SK-N-SH treated with all-trans-retinoic acid at 6 μM for 48 hours (cell line): ENCODE measurements around the gene MINDY4.

Source experiments
- ATAC-seq: fragments of 200-7000 bp; cut with Tn5 transposase; 3 replicates; pipeline ENCODE4 v1.9.1; 2020; ENCODE audit warnings: mild to moderate bottlenecking, moderate library complexity
- BACH2 ChIP-seq: fragments of 250-450 bp; sonication (Bioruptor Pico); IDR thresholded peaks from 2 replicates; pipeline ENCODE4 v1.9.0; 2021; ENCODE audit warnings: mild to moderate bottlenecking, borderline replicate concordance
- CREB5 ChIP-seq: fragments of 250-450 bp; sonication (Bioruptor Pico); IDR thresholded peaks from 2 replicates; pipeline ENCODE4 v1.5.1; 2020; ENCODE audit warnings: low read depth, mild to moderate bottlenecking, moderate library complexity
- CSDC2 ChIP-seq: fragments of 250-450 bp; sonication (Bioruptor Pico); IDR thresholded peaks from 2 replicates; pipeline ENCODE4 v1.5.0; 2020; ENCODE audit warnings: mild to moderate bottlenecking, moderate library complexity
- ESRRG ChIP-seq: fragments of 250-450 bp; sonication (Bioruptor Pico); IDR thresholded peaks from 2 replicates; pipeline ENCODE4 v1.6.1; 2021; ENCODE audit warnings: mild to moderate bottlenecking
- ISL1 ChIP-seq: fragments of 250-450 bp; sonication (Bioruptor Pico); IDR thresholded peaks from 2 replicates; pipeline ENCODE4 v2.1.2; 2022; ENCODE audit warnings: mild to moderate bottlenecking, moderate library complexity
- OSR1 ChIP-seq: fragments of 250-450 bp; sonication (Bioruptor Pico); IDR thresholded peaks from 2 replicates; pipeline ENCODE4 v1.8.0; 2022; ENCODE audit warnings: moderate library complexity, mild to moderate bottlenecking, inconsistent platforms
- PPARA ChIP-seq: fragments of 250-450 bp; sonication (Bioruptor Pico); IDR thresholded peaks from 2 replicates; pipeline ENCODE4 v1.5.0; 2020; ENCODE audit warnings: mild to moderate bottlenecking, borderline replicate concordance
- SNAI2 ChIP-seq: fragments of 250-450 bp; sonication (Bioruptor Pico); IDR thresholded peaks from 2 replicates; pipeline ENCODE4 v1.5.0; 2020; ENCODE audit warnings: mild to moderate bottlenecking, moderate library complexity
- TCF4 ChIP-seq: fragments of 250-450 bp; sonication (Bioruptor Pico); IDR thresholded peaks from 2 replicates; pipeline ENCODE4 v1.8.0; 2021; ENCODE audit warnings: mild to moderate bottlenecking, moderate library complexity, borderline replicate concordance
- TOX ChIP-seq: fragments of 250-450 bp; sonication (Bioruptor Pico); IDR thresholded peaks from 2 replicates; pipeline ENCODE4 v1.8.0; 2021; ENCODE audit warnings: mild to moderate bottlenecking, moderate library complexity, borderline replicate concordance
- ZC3H10 ChIP-seq: fragments of 250-450 bp; sonication (Bioruptor Pico); IDR thresholded peaks from 2 replicates; pipeline ENCODE4 v1.5.1; 2021; ENCODE audit warnings: mild to moderate bottlenecking, moderate library complexity
- ZFP3 ChIP-seq: fragments of 250-450 bp; sonication (Bioruptor Pico); IDR thresholded peaks from 2 replicates; pipeline ENCODE4 v1.5.0; 2020; ENCODE audit warnings: mild to moderate bottlenecking, moderate library complexity
- ZFP30 ChIP-seq: fragments of 450-650 bp; formaldehyde crosslinking; IDR thresholded peaks from 2 replicates; pipeline ENCODE4 v1.5.0; 2022; ENCODE audit warnings: mild to moderate bottlenecking, moderate library complexity
- ZNF565 ChIP-seq: fragments of 450-650 bp; formaldehyde crosslinking; conservative IDR thresholded peaks from 2 replicates; pipeline ENCODE4 v1.5.0; 2020; ENCODE audit warnings: low read depth, mild to moderate bottlenecking, moderate library complexity
- ZNF8 ChIP-seq: fragments of 450-650 bp; formaldehyde crosslinking; IDR thresholded peaks from 2 replicates; pipeline ENCODE4 v1.5.0; 2020; ENCODE audit warnings: mild to moderate bottlenecking, moderate library complexity
- TF ChIP-seq, protein P1 (sequence below): fragments of 250-450 bp; sonication (Bioruptor Pico); IDR thresholded peaks from 2 replicates; pipeline ENCODE4 v1.8.0; 2020; ENCODE audit warnings: mild to moderate bottlenecking, moderate library complexity, borderline replicate concordance
- TF ChIP-seq, protein P2 (sequence below): fragments of 250-450 bp; sonication (Bioruptor Pico); IDR thresholded peaks from 2 replicates; pipeline ENCODE4 v1.8.0; 2021; ENCODE audit warnings: low read depth, mild to moderate bottlenecking, moderate library complexity, borderline replicate concordance
- TF ChIP-seq, protein P3 (sequence below): fragments of 250-450 bp; sonication (Bioruptor Pico); IDR thresholded peaks from 2 replicates; pipeline ENCODE4 v1.5.1; 2021; ENCODE audit warnings: mild to moderate bottlenecking, moderate library complexity
- TF ChIP-seq, protein P4 (sequence below): fragments of 250-450 bp; sonication (Bioruptor Pico); IDR thresholded peaks from 2 replicates; pipeline ENCODE4 v1.5.0; 2020; ENCODE audit warnings: mild to moderate bottlenecking, moderate library complexity

The MINDY4 gene

GRCh38 chr7:30921540-30922401 is 150.6 kb downstream of the MINDY4 start:
- TF ChIP-seq OSR1 (CRISPR knock-in tag): no peak
- TF ChIP-seq PPARA (CRISPR knock-in tag): no peak
- TF ChIP-seq, protein P1, sequence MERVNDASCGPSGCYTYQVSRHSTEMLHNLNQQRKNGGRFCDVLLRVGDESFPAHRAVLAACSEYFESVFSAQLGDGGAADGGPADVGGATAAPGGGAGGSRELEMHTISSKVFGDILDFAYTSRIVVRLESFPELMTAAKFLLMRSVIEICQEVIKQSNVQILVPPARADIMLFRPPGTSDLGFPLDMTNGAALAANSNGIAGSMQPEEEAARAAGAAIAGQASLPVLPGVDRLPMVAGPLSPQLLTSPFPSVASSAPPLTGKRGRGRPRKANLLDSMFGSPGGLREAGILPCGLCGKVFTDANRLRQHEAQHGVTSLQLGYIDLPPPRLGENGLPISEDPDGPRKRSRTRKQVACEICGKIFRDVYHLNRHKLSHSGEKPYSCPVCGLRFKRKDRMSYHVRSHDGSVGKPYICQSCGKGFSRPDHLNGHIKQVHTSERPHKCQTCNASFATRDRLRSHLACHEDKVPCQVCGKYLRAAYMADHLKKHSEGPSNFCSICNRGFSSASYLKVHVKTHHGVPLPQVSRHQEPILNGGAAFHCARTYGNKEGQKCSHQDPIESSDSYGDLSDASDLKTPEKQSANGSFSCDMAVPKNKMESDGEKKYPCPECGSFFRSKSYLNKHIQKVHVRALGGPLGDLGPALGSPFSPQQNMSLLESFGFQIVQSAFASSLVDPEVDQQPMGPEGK (CRISPR knock-in tag): no peak
- no peak for TF ChIP-seq BACH2 (CRISPR knock-in tag)
- no peak for TF ChIP-seq SNAI2
- TF ChIP-seq TCF4 (CRISPR knock-in tag): no peak
- no peak for TF ChIP-seq ZC3H10 (CRISPR knock-in tag)
- no peak for TF ChIP-seq ESRRG
- TF ChIP-seq, protein P2, sequence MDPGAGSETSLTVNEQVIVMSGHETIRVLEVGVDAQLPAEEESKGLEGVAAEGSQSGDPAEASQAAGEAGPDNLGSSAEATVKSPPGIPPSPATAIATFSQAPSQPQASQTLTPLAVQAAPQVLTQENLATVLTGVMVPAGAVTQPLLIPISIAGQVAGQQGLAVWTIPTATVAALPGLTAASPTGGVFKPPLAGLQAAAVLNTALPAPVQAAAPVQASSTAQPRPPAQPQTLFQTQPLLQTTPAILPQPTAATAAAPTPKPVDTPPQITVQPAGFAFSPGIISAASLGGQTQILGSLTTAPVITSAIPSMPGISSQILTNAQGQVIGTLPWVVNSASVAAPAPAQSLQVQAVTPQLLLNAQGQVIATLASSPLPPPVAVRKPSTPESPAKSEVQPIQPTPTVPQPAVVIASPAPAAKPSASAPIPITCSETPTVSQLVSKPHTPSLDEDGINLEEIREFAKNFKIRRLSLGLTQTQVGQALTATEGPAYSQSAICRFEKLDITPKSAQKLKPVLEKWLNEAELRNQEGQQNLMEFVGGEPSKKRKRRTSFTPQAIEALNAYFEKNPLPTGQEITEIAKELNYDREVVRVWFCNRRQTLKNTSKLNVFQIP: no peak
- TF ChIP-seq CREB5 (CRISPR knock-in tag): no peak
- TF ChIP-seq ZFP30 (CRISPR knock-in tag): no peak
- TF ChIP-seq CSDC2: no peak
- no peak; the same call in 2 of the 3 replicates for ATAC-seq

DNA sequence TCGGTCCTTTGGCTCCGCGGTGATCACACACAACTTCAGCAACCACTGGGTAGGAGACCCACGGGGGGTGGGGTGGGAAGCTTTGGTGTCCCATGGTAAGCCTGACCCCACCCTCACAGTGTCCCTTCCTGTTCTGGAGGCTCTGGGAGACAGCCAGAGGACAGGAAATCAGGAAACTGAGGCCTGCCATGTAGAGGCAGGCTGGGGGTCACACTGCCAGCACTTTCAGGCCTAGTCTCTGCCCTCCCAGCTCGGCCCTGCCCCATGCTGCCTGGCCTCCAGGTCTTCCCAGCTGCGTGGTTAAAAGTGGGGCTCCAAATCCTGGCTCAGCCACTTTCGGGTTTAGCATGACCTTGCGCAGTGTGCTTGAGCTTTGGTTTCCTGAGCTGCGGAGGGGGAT is 151.4 kb downstream of the MINDY4 start:
- TF ChIP-seq, protein P3, sequence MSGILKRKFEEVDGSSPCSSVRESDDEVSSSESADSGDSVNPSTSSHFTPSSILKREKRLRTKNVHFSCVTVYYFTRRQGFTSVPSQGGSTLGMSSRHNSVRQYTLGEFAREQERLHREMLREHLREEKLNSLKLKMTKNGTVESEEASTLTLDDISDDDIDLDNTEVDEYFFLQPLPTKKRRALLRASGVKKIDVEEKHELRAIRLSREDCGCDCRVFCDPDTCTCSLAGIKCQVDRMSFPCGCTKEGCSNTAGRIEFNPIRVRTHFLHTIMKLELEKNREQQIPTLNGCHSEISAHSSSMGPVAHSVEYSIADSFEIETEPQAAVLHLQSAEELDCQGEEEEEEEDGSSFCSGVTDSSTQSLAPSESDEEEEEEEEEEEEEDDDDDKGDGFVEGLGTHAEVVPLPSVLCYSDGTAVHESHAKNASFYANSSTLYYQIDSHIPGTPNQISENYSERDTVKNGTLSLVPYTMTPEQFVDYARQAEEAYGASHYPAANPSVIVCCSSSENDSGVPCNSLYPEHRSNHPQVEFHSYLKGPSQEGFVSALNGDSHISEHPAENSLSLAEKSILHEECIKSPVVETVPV (CRISPR knock-in tag): no peak
- no peak for TF ChIP-seq SNAI2
- no peak for TF ChIP-seq ZFP30 (CRISPR knock-in tag)
- no peak for TF ChIP-seq ZNF565 (CRISPR knock-in tag)
- no peak for TF ChIP-seq OSR1 (CRISPR knock-in tag)
- TF ChIP-seq, protein P4, sequence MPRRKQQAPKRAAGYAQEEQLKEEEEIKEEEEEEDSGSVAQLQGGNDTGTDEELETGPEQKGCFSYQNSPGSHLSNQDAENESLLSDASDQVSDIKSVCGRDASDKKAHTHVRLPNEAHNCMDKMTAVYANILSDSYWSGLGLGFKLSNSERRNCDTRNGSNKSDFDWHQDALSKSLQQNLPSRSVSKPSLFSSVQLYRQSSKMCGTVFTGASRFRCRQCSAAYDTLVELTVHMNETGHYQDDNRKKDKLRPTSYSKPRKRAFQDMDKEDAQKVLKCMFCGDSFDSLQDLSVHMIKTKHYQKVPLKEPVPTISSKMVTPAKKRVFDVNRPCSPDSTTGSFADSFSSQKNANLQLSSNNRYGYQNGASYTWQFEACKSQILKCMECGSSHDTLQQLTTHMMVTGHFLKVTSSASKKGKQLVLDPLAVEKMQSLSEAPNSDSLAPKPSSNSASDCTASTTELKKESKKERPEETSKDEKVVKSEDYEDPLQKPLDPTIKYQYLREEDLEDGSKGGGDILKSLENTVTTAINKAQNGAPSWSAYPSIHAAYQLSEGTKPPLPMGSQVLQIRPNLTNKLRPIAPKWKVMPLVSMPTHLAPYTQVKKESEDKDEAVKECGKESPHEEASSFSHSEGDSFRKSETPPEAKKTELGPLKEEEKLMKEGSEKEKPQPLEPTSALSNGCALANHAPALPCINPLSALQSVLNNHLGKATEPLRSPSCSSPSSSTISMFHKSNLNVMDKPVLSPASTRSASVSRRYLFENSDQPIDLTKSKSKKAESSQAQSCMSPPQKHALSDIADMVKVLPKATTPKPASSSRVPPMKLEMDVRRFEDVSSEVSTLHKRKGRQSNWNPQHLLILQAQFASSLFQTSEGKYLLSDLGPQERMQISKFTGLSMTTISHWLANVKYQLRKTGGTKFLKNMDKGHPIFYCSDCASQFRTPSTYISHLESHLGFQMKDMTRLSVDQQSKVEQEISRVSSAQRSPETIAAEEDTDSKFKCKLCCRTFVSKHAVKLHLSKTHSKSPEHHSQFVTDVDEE: no peak
- TF ChIP-seq ZNF8 (CRISPR knock-in tag): no peak
- ATAC-seq: no peak

DNA sequence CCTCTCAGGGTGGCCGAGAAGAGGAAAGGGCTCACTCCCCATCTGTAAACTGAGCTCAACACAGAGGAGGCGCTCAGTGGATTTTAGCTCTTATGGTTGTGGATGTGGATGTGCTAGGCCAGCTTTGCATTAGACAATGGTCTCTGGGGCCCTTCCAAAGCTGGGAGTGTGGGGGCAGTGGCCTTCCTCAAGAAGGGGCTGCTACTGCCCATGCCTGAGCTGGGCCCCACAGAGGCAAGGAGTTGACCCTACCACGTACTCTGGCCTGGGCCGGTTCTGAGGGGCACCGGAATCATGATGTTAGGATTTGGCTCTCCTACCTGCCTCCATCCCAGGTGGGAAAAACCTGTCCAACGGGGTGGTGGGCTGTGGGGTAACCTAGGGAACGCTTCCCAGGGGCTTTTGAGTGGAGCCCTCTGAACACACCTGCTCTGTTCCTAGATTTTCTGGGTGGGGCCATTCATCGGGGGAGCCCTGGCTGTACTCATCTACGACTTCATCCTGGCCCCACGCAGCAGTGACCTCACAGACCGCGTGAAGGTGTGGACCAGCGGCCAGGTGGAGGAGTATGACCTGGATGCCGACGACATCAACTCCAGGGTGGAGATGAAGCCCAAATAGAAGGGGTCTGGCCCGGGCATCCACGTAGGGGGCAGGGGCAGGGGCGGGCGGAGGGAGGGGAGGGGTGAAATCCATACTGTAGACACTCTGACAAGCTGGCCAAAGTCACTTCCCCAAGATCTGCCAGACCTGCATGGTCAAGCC is 152.0 kb downstream of the MINDY4 start:
- no peak for ATAC-seq
- TF ChIP-seq ISL1 (CRISPR knock-in tag) (no peak), OSR1 (CRISPR knock-in tag) (no peak), ZFP3 (no peak), ZNF8 (CRISPR knock-in tag) (no peak), TOX (CRISPR knock-in tag) (no peak)
- TF ChIP-seq, protein P2: no peak
